ENCODE data around the gene ALX4. TPM values are rescaled to one million over a fixed set of nuclear protein-coding genes. Genes with fewer than 3 reads are reported as not detected.

The ALX4 gene
- total and polyA plus RNA-seq, 11 donors: 0.03 to 0.24 (median 0.10) TPM; not detected in 3

DNA sequence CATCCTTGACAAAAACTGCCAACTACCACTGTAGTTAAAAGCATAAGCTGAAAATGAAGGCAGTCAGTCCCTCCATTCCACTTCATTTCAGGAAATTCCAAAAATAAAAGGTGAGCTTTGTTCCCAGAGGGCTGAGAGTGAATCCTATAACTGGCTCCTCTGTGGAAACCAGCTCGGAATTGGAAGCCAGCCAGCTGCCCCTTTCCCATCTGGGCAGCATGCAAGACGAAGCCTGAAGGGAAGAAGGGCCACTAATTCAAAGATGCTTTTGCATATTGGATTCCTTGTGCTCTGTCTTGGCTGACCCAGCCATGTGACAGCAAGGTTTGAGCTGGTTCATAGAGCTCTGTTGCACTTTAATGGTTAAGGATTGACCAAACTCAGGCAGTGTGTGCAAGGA lies 83.4 kb downstream of the ALX4 start:
- intact Hi-C loops (cut with DNase I): no loop called here
- TF ChIP-seq CTCF (IDR thresholded peaks at IDR 0.05): no peak
- TF ChIP-seq POLR2A (IDR thresholded peaks at IDR 0.05): no peak
- H3K27me3 ChIP-seq: no peaks in the 10 kb centered on the region
- H3K36me3 ChIP-seq: no peaks in the 10 kb centered on the region
- H3K27ac ChIP-seq: no peak overlapping the region
- H3K9me3 ChIP-seq: no peaks in the 10 kb centered on the region
- no peak overlapping the region for H3K4me3 ChIP-seq
- DNase-seq (no peak), ATAC-seq (no peak)
- peaks cover 0 to 14% (median 0%) of the 10 kb centered on the region in 12 donors for H3K4me1 ChIP-seq
- 59 to 87% (median 76%) methylated on average over 2 of the region's 2 CpGs for WGBS, 4 donors

- intact Hi-C loops (cut with DNase I): loop anchor here in 1 of 10 donors (5.0 kb wide), 1 partner anchor 78 kb away; no protein-coding TSS in a partner anchor
- H3K9me3 ChIP-seq: no peaks in the 10 kb centered on the region
- H3K27ac ChIP-seq: peak overlapping the region in 4 of 12 donors; percentile 37 to 68 (median 42)
- peaks cover 0 to 29% (median 0%) of the 10 kb centered on the region in 12 donors for H3K4me1 ChIP-seq
- ATAC-seq (peak in 3 of 4 donors; percentile 48 to 80 (median 73)), DNase-seq (peak in 1 of 5 donors; percentile 15)
- H3K36me3 ChIP-seq: no peaks in the 10 kb centered on the region
- 79 to 83% (median 82%) methylated on average over 3 of the region's 3 CpGs for WGBS, 4 donors
- no peak overlapping the region for H3K4me3 ChIP-seq
- H3K27me3 ChIP-seq: no peaks in the 10 kb centered on the region
- TF ChIP-seq POLR2A (IDR thresholded peaks at IDR 0.05) (no peak), CTCF (IDR thresholded peaks at IDR 0.05) (no peak)
Measured at GRCh38 chr11:44224867-44225501, 85.0 kb downstream of the ALX4 start.

DNA sequence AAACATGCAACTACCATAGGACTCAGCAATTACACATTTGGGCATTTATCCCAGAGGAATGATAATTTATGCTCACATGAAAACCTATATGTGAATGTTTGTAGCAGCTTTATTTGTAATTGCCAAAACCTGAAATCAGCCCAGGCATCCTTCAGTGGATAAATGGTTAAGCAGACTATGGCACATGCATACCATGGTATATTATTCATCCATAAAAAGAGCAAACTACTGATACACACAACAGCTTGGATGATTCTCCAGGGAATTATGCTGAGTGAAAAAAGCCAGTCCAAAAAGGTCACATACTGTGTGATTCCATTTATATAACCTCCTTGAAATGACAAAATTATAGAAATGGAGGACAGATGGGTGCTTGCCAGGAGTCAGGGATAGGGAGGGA lies 86.7 kb downstream of the ALX4 start:
- ATAC-seq: peak in 1 of 4 donors; percentile 21
- Histone ChIP-seq H3K4me3 (no peak overlapping the region), H3K27me3 (no peaks in the 10 kb centered on the region), H3K4me1 (peaks cover 0 to 31% (median 0%) of the 10 kb centered on the region in 12 donors), H3K36me3 (no peaks in the 10 kb centered on the region), H3K27ac (no peak overlapping the region), H3K9me3 (no peaks in the 10 kb centered on the region)
- DNase-seq: peak in 1 of 5 donors; percentile 19
- TF ChIP-seq CTCF (IDR thresholded peaks at IDR 0.05): no peak
- TF ChIP-seq POLR2A (IDR thresholded peaks at IDR 0.05): no peak
- intact Hi-C loops (cut with DNase I): loop anchor here in 1 of 10 donors (5.0 kb wide), 1 partner anchor 76 kb away; no protein-coding TSS in a partner anchor

DNA sequence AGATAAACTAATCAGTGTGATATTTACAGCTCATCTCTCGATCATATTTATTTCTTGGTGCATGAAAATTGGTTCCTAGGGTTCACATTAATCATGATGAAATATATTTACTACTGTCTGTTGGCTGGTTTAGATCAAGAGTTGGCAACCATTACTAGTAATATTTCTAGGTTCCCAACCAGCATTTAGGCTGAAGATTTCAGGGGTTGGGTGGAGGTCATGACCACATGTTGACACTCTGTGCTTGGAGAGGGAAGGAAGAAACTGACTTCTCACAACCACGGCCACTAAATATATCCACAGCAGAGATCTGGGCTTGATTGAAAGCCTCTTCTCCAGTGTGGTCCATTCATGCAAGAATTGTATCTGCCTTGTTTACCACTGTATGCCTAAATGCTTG lies 87.9 kb downstream of the ALX4 start:
- Histone ChIP-seq H3K27ac (no peak overlapping the region), H3K4me1 (peaks cover 0 to 31% (median 0%) of the 10 kb centered on the region in 12 donors), H3K4me3 (no peak overlapping the region), H3K36me3 (peaks cover 0 to 4% (median 0%) of the 10 kb centered on the region in 9 donors), H3K9me3 (no peaks in the 10 kb centered on the region), H3K27me3 (no peaks in the 10 kb centered on the region)
- intact Hi-C loops (cut with DNase I): loop anchor here in 1 of 10 donors (5.0 kb wide), 1 partner anchor 75 kb away; no protein-coding TSS in a partner anchor
- WGBS, 4 donors: 70 to 87% (median 75%) methylated on average over 2 of the region's 2 CpGs
- ATAC-seq (no peak), DNase-seq (no peak)
- TF ChIP-seq CTCF (IDR thresholded peaks at IDR 0.05): no peak
- no peak for TF ChIP-seq POLR2A (IDR thresholded peaks at IDR 0.05)
